Activated T-cell treated with anti-CD3 and anti-CD28 coated beads, Interleukin-2, amount 50 U/mL, for 1 hour (primary cell): ENCODE results near the gene MCMBP.

Experiments
- DNase-seq: peaks from one replicate; pipeline ENCODE4 v3.0.0-alpha.2; 2020

Gene MCMBP

DNA sequence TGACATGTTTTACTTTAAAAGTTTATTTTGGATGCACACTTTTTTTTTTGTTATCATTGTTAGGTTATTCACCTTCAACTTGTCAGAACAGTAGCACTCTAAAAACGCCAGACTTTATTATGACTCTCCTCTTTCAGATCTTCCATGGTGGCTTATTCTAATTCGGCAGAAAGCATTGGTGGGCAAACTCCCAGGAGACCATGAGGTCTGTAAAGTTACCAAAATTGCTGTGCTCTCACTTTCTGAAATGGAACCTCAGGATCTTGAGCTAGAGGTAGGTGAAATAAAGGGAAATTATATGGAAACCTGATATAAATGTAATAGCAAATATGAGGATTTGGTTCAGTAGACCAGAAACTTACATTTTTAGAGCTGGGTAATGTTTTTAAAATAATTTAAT, 91.1 kb downstream of the MCMBP start:
- DNase-seq, result no peak

DNA sequence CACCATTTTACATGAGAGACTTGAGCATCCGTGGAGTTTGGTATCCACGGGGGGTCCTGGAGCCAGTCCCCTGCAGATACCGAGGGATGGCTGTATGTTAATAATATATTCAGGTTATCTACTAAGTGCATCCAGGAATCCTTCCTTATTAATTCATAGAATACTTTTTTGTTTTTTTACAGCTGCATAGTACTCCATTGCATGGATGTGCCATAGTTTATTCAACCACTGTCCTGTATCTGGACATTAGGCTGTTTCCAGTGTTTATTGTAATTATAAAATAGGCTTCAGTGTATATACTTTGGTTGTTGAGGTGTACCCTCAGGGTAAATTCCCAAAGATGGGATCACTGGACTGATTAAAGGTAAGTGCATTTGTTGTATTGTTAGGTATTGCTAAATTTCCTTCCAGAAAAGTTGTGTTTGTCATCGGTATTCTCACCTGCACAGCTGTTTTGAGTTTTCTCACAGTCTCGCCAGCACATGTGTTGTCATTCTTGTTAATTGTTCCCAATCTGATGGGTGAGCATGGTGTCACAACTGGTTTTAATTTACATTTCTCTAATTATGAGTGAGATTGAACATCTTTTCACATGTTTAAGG, 91.7 kb downstream of the MCMBP start:
- DNase-seq, result no peak
